DND-41 (cell line): ENCODE data around the gene RNF39.
"Not testable (repeated sequence)": the region's sequence is repeated elsewhere in the genome, so short reads cannot be mapped to it uniquely, and the experiment has no call there.

Experiments used
- ATAC-seq: fragments of 200-7000 bp; cut with Tn5 transposase; 3 replicates; pipeline ENCODE4 v1.9.1; 2021; ENCODE audit warnings: low read depth; ENCODE audit not compliant: insufficient read depth
- DNase-seq: peaks from one replicate; pipeline ENCODE4 v3.0.0-alpha.2; 2020
- H2AFZ ChIP-seq: 2 replicates; pipeline ENCODE4 v1.6.0; 2012; ENCODE audit warnings: low read depth, low read length
- H3K27ac ChIP-seq: 2 replicates; pipeline ENCODE4 v1.5.1; 2012; ENCODE audit warnings: low read length, inconsistent platforms
- H3K27me3 ChIP-seq: fragments of 200-600 bp; sonication (generic); 2 replicates; pipeline ENCODE4 v1.6.0; 2012; ENCODE audit warnings: low read length, mild to moderate bottlenecking, inconsistent platforms; ENCODE audit not compliant: insufficient read depth, poor library complexity
- H3K36me3 ChIP-seq: 2 replicates; pipeline ENCODE4 v1.5.1; 2012; ENCODE audit warnings: low read length, inconsistent platforms; ENCODE audit not compliant: insufficient read depth
- H3K4me1 ChIP-seq: 2 replicates; pipeline ENCODE4 v1.5.1; 2012; ENCODE audit warnings: mild to moderate bottlenecking, low read length; ENCODE audit not compliant: insufficient read depth
- H3K4me2 ChIP-seq: 2 replicates; pipeline ENCODE4 v1.6.0; 2012; ENCODE audit warnings: mild to moderate bottlenecking, moderate library complexity, low read length, inconsistent platforms; ENCODE audit not compliant: insufficient read depth
- H3K4me3 ChIP-seq, 2 experiments: fragments of 200-600 bp in 1 of 2; shearing (Covaris generic) in 1 of 2; 2 replicates each; pipeline ENCODE4 v1.5.1; 2012 to 2016; ENCODE audit warnings: inconsistent platforms in 2 of 2, low read length in 2 of 2, mild to moderate bottlenecking in 2 of 2, low read depth in 1 of 2, moderate library complexity in 1 of 2
- H3K79me2 ChIP-seq: 2 replicates; pipeline ENCODE4 v1.6.0; 2012; ENCODE audit warnings: low read length, inconsistent platforms; ENCODE audit not compliant: insufficient read depth
- H3K9ac ChIP-seq: 2 replicates; pipeline ENCODE4 v1.6.0; 2012; ENCODE audit warnings: low read depth, mild to moderate bottlenecking, inconsistent platforms, low read length, moderate library complexity
- H3K9me3 ChIP-seq: 2 replicates; pipeline ENCODE4 v1.5.1; 2012; ENCODE audit warnings: low read length, moderate library complexity, mild to moderate bottlenecking, inconsistent platforms; ENCODE audit not compliant: insufficient read depth, severe bottlenecking
- H4K20me1 ChIP-seq: 2 replicates; pipeline ENCODE4 v1.6.0; 2012; ENCODE audit warnings: low read length; ENCODE audit not compliant: insufficient read depth
- CTCF ChIP-seq: IDR thresholded peaks from 2 replicates; pipeline ENCODE4 v1.5.1; 2012; ENCODE audit warnings: borderline replicate concordance, low read length, moderate library complexity, mild to moderate bottlenecking; ENCODE audit not compliant: poor library complexity, severe bottlenecking; ENCODE audit errors: extremely low read depth
- EZH2 ChIP-seq: IDR thresholded peaks from 3 replicates; pipeline ENCODE4 v1.6.1; 2012; ENCODE audit warnings: borderline replicate concordance, low read depth, mild to moderate bottlenecking, moderate library complexity, low read length, inconsistent platforms; ENCODE audit not compliant: severe bottlenecking

The RNF39 gene

GRCh38 chr6:30029588-30029987 lies 46.0 kb downstream of the RNF39 start:
- Histone ChIP-seq H3K4me2 (no peak overlapping the region), H3K27me3 (no peaks in the 10 kb centered on the region), H3K4me1 (no peaks in the 10 kb centered on the region), H4K20me1 (no peaks in the 10 kb centered on the region), H3K9ac (no peak overlapping the region), H3K36me3 (no peaks in the 10 kb centered on the region), H2AFZ (no peak overlapping the region), H3K27ac (no peak overlapping the region), H3K9me3 (no peaks in the 10 kb centered on the region), H3K79me2 (no peaks in the 10 kb centered on the region), H3K4me3 (no peak overlapping the region)
- ATAC-seq (no peak), DNase-seq (no peak)
- no peak for TF ChIP-seq CTCF

- H2AFZ ChIP-seq, result no peak overlapping the region
- no peak for DNase-seq
- H3K9me3 ChIP-seq, result no peaks in the 10 kb centered on the region
Measured at GRCh38 chr6:30025186-30025585, 50.4 kb downstream of the RNF39 start.

GRCh38 chr6:30022712-30023111 lies 52.9 kb downstream of the RNF39 start:
- ATAC-seq, H4K20me1 ChIP-seq: not testable (repeated sequence)

More at GRCh38 chr6:30025186-30025585, 50.4 kb downstream of the RNF39 start:
- Histone ChIP-seq H3K4me2 (no peak overlapping the region), H3K27me3 (no peaks in the 10 kb centered on the region), H3K9ac (no peak overlapping the region), H3K36me3 (no peaks in the 10 kb centered on the region), H3K4me3 (no peak overlapping the region), H3K27ac (no peak overlapping the region), H4K20me1 (no peaks in the 10 kb centered on the region), H3K79me2 (no peaks in the 10 kb centered on the region), H3K4me1 (no peaks in the 10 kb centered on the region)
- no peak for TF ChIP-seq EZH2
- TF ChIP-seq CTCF, result no peak
- no peak for ATAC-seq

GRCh38 chr6:30022189-30022588 lies 53.4 kb downstream of the RNF39 start:
- Histone ChIP-seq H4K20me1 (no peaks in the 10 kb centered on the region), H3K27me3 (no peaks in the 10 kb centered on the region), H3K4me2 (no peak overlapping the region), H3K36me3 (no peaks in the 10 kb centered on the region), H2AFZ (no peak overlapping the region), H3K79me2 (no peaks in the 10 kb centered on the region), H3K27ac (no peak overlapping the region), H3K9me3 (no peaks in the 10 kb centered on the region), H3K4me1 (no peaks in the 10 kb centered on the region), H3K9ac (no peak overlapping the region), H3K4me3 (no peak overlapping the region)
- DNase-seq (no peak), ATAC-seq (no peak)
- TF ChIP-seq CTCF (no peak), EZH2 (no peak)

More at GRCh38 chr6:30022712-30023111, 52.9 kb downstream of the RNF39 start:
- H3K27ac ChIP-seq, H3K36me3 ChIP-seq, H3K79me2 ChIP-seq, H3K9ac ChIP-seq, DNase-seq, H3K4me1 ChIP-seq, H3K4me3 ChIP-seq, H3K9me3 ChIP-seq, H3K4me2 ChIP-seq, H3K27me3 ChIP-seq, H2AFZ ChIP-seq: not testable (repeated sequence)
